Activated CD8-positive, alpha-beta memory T cell treated with anti-CD3 and anti-CD28 coated beads, Interleukin-2, amount 50 U/mL, for 24 hours (primary cell): ENCODE data around the gene PAQR7.

Experiments
- DNase-seq: peaks from one replicate; pipeline ENCODE4 v3.0.0-alpha.2; 2020; ENCODE audit errors: extremely low read depth

Gene PAQR7

DNA sequence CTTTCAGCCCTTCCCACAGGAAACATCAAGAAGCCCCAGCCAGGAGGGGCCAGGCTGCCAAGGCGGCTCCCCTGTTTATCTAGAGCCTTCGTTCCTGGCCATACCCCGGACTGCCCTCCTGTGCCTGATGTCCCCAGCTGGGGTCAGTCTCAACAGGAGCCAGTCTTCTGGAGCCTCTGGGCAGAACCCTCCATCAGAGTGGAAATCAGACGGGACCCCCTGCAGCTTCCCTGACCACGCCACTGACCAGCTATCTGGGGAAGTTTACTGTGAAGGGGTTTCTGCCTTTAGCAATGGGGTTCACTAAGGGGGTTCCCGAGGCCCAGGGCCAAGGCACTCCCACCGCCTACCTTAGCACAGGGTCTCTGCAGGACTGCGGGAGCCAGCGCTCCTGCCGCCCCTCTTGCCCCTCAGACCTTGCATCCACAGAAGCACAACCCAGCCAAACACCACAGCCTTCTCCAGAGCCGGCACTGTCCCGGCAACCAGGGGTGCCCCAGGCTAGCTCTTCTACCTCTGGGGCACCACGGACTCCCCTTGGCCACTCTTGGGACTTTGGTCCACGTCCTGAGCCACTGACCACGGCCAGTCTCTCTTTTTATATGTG is 59.3 kb downstream of the PAQR7 start:
- no peak for DNase-seq

DNA sequence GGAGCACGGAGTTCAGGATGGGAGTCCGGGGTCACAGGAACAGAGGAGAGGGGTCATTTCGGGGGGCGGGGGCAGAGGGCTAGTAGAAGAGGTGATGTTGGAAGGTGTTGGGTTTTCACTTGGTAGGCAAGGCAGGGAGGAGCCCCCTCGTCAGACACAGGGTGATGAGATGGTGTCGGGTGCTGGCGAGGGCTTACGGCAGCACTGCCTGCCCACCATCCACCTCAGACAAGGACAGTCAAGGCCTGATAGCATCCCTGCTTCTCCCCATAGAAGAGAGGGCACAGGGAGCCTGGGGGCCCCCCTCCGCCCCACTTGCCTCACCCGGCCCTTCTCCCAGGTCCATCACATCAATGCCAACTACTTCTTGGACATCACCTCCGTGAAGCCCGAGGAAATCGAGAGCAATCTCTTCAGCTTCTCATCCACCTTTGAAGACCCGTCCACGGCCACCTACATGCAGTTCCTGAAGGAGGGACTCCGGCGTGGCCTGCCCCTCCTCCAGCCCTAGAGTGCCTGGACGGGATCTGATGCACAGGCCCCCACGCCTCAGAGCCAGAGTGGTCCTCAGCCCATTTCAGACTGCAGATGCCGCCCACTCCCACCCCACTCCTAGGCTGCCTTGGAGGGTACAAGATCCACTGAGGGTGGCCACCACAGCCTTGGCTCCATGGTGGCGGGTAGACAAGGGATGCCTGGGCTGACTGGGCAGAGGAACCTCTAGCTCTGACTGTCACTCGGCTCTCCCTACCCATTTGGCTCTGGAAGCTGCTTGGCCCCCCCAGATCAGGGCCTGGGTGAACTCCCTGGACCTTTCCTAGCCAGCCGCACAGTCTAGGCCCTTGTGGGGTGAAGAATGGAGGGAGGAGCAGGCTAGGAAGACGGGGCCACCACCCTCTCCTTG is 60.0 kb downstream of the PAQR7 start:
- DNase-seq: no peak

DNA sequence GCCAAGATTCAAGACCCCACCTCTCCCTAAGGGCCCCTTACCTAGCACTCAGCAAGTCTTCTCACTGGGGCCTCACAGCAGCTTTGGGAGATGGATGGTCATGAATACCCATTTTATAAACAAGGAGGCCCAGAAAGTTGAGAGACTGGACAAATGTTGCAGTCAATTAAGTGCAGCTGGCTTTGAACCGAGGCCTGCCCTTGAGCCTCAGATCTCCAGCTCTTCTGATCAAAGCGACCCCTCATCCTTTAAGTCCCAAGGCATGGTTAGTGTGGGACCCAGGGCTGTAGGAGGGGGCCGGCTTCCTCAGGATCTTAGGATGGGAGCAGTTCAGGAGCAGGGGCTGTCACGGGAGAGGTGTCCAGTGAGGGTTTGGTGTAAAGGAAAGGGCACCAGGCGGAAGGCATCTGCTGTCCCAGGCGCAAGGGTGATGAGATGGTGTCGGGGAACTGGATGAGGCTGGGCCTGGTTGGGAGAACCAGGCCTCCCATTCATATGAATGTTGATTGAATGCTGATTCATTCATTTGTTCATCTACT is 60.9 kb downstream of the PAQR7 start:
- no peak for DNase-seq

DNA sequence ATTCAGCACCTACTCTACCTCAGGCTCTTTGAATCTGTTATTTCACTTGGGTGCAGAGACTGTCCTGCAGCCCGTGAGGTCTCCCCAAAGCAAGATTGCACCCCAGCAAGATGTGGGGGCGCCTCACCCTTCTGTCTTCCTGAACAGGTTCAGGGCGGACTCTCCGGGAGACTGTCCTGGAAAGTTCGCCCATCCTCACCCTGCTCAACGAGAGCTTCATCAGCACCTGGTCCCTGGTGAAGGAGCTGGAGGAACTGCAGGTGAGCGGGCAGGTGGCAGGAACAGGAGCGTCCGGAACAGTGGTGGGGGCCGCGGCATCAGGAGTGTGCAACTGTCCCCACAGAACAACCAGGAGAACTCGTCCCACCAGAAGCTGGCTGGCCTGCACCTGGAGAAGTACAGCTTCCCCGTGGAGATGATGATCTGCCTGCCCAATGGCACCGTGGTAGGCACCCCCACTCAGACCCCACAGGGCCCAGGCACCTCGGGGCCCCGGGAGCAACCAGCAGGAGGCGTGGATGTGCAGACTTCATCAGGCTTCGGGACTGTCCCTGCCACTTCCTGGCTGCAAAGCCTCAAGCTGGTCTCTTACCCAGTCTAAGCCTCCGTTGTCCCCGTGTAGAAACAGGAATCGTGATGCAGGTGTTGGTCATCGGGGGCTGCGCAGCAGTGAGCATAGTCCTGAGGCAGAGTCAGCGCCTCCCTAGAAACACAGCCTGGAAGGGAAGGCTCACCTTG is 61.6 kb downstream of the PAQR7 start:
- DNase-seq: no peak

DNA sequence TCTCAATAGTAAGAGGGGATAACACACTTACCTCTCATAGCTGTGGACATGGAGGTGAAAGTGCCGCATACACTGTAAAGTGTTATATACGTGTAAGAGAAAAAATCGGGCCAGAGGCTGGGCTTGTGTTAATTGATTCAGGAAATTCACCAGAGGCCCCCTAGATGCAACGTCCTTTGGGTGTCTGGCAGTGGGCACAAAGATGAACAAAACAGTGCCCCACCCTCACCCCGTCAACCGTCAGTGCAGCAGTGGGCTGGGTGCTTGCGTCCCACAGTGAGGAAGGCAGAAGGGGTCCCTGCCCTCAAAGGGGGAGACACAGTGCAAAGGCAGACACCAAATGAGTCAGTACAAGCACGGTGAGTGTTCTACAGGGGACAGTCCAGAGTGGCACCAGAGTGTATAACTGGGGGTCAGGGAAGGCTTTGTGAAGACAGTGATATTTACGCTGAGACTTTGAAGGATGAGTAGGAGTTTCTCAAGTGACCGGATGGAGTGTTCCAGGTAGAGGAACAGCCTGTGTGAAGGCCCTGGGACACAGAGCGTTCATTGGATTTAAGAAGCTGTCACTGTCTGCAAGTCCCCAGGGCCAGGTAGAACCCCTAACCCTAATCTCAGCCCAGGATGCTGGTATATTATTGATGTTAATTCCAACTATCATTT is 62.3 kb downstream of the PAQR7 start:
- DNase-seq: no peak
